GM12892 (cell line): ENCODE measurements around the gene MSL3.

ENCODE experiments used
- POLR2A ChIP-seq: IDR thresholded peaks from 2 replicates; pipeline ENCODE4 v1.6.1; 2011; ENCODE audit warnings: low read depth, low read length, control low read depth
- POLR2AphosphoS5 ChIP-seq: IDR thresholded peaks from 2 replicates; pipeline ENCODE4 v1.6.1; 2011; ENCODE audit warnings: low read depth, low read length, control low read depth

GRCh38 chrX:11793734-11794133 lies 35.7 kb downstream of the MSL3 start:
- TF ChIP-seq POLR2AphosphoS5: no peak
- TF ChIP-seq POLR2A: no peak
